Measurements from ENCODE around the gene P2RY8. TPM values are rescaled to one million over a fixed set of nuclear protein-coding genes. Genes with fewer than 3 reads are reported as not detected.
"Not testable (repeated sequence)": the region's sequence is repeated elsewhere in the genome, so short reads cannot be mapped to it uniquely, and the experiment has no call there.

Gene P2RY8
- total RNA-seq, 2 donors from 2014 or later = 131 to 141 TPM

GRCh38 chrX:1496076-1496475, 40.9 kb downstream of the P2RY8 start:
- Mint-ChIP-seq H3K27me3 (no peaks in the 10 kb centered on the region), H3K4me1 (peaks cover 15% of the 10 kb centered on the region), H3K36me3 (ENCODE audit: low read depth) (peaks cover 5% of the 10 kb centered on the region), H3K4me3 (no peak overlapping the region), H3K27ac (peak overlapping the region; percentile 72)
- no peaks in the 10 kb centered on the region for H3K9me3 ChIP-seq (ENCODE audit: control insufficient read depth, low read length, poor library complexity, severe bottlenecking)
- ATAC-seq (no peak), DNase-seq (no peak)

GRCh38 chrX:1493877-1494510, 43.0 kb downstream of the P2RY8 start:
- no peaks in the 10 kb centered on the region for H3K9me3 ChIP-seq (ENCODE audit: control insufficient read depth, low read length, poor library complexity, severe bottlenecking)
- H3K27me3 Mint-ChIP-seq = no peaks in the 10 kb centered on the region
- DNase-seq = no peak
- H3K36me3 Mint-ChIP-seq (ENCODE audit: low read depth) = peaks cover 5% of the 10 kb centered on the region
- peak overlapping the region; percentile 72 for H3K27ac Mint-ChIP-seq
- ATAC-seq = peak; percentile 60
- H3K4me1 Mint-ChIP-seq = peaks cover 15% of the 10 kb centered on the region
- no peak overlapping the region for H3K4me3 Mint-ChIP-seq

DNA sequence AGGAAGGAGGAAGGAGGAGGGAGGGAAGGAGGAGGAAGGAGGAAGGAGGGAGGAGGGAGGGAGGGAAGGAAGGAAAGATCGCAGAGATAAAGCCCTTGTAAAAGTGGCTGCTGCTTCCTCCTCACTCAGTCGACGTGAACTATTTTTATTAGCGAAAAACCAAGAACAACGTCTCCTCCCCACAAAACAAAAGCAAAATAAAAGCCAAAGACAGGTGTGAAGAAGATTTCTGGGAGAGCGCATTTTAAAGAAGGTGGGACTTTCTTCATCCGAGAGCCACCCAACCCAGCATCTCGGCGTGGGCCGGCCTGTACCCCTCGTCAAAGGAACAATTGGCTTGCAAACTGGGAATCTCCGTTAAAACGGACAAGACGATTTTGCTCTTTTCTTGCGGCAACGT, 43.6 kb downstream of the P2RY8 start:
- Mint-ChIP-seq H3K27ac (peak overlapping the region; percentile 49), H3K27me3 (no peaks in the 10 kb centered on the region), H3K36me3 (ENCODE audit: low read depth) (peaks cover 5% of the 10 kb centered on the region), H3K4me1 (peaks cover 17% of the 10 kb centered on the region), H3K4me3 (peak overlapping the region; percentile 61)
- no peak for DNase-seq
- peak; percentile 6 for ATAC-seq
- H3K9me3 ChIP-seq (ENCODE audit: control insufficient read depth, low read length, poor library complexity, severe bottlenecking) = no peaks in the 10 kb centered on the region

GRCh38 chrX:1492421-1493012, 44.5 kb downstream of the P2RY8 start:
- ATAC-seq = no peak
- peaks cover 6% of the 10 kb centered on the region for H3K36me3 Mint-ChIP-seq (ENCODE audit: low read depth)
- H3K4me1 Mint-ChIP-seq = peaks cover 17% of the 10 kb centered on the region
- H3K4me3 Mint-ChIP-seq = peak overlapping the region; percentile 61
- H3K27me3 Mint-ChIP-seq = no peaks in the 10 kb centered on the region
- no peak for DNase-seq
- no peaks in the 10 kb centered on the region for H3K9me3 ChIP-seq (ENCODE audit: control insufficient read depth, low read length, poor library complexity, severe bottlenecking)
- peak overlapping the region; percentile 49 for H3K27ac Mint-ChIP-seq

- peak; percentile 75 for ATAC-seq
- peak overlapping the region; percentile 49 for H3K27ac Mint-ChIP-seq
- peaks cover 21% of the 10 kb centered on the region for H3K4me1 Mint-ChIP-seq
- H3K36me3 Mint-ChIP-seq (ENCODE audit: low read depth) = peaks cover 10% of the 10 kb centered on the region
- no peaks in the 10 kb centered on the region for H3K9me3 ChIP-seq (ENCODE audit: control insufficient read depth, low read length, poor library complexity, severe bottlenecking)
- DNase-seq = no peak
- no peaks in the 10 kb centered on the region for H3K27me3 Mint-ChIP-seq
- H3K4me3 Mint-ChIP-seq = peak overlapping the region; percentile 59
These were observed 45.1 kb downstream of the P2RY8 start for GRCh38 chrX:1491851-1492349.

DNA sequence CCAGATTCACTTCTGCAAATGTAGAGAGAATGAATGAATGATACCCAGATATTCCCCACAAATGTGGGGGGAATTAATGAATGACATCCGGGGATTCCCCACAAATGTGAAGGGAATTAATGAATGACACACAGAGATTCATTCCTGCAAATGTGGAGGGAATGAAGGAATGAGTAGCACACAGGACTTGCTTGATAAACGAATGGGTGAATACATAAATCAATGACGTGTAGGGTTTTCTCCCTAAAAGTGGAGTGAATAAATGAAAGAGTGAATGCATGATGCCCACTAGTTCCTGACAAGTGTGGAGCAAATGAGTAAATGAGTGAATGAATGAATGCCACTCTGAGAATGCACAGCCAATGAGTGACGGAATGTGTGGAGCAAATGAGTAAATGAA, 45.7 kb downstream of the P2RY8 start:
- not testable (repeated sequence) for H3K4me3 Mint-ChIP-seq; H3K27ac Mint-ChIP-seq; ATAC-seq; DNase-seq; H3K9me3 ChIP-seq (ENCODE audit: control insufficient read depth, low read length, poor library complexity, severe bottlenecking); H3K36me3 Mint-ChIP-seq (ENCODE audit: low read depth); H3K27me3 Mint-ChIP-seq
- peaks cover 16% of the 10 kb centered on the region for H3K4me1 Mint-ChIP-seq

- not testable (repeated sequence) for H3K27me3 Mint-ChIP-seq; H3K4me3 Mint-ChIP-seq; DNase-seq; H3K27ac Mint-ChIP-seq; H3K36me3 Mint-ChIP-seq (ENCODE audit: low read depth); H3K9me3 ChIP-seq (ENCODE audit: control insufficient read depth, low read length, poor library complexity, severe bottlenecking); ATAC-seq
- peaks cover 16% of the 10 kb centered on the region for H3K4me1 Mint-ChIP-seq
These were observed 46.3 kb downstream of the P2RY8 start for GRCh38 chrX:1490723-1491122.

GRCh38 chrX:1489354-1489753, 47.6 kb downstream of the P2RY8 start:
- Mint-ChIP-seq H3K4me3 (peak overlapping the region; percentile 52), H3K4me1 (peaks cover 12% of the 10 kb centered on the region)
- not testable (repeated sequence) for H3K27me3 Mint-ChIP-seq; H3K36me3 Mint-ChIP-seq (ENCODE audit: low read depth); H3K27ac Mint-ChIP-seq; H3K9me3 ChIP-seq (ENCODE audit: control insufficient read depth, low read length, poor library complexity, severe bottlenecking); DNase-seq; ATAC-seq

DNA sequence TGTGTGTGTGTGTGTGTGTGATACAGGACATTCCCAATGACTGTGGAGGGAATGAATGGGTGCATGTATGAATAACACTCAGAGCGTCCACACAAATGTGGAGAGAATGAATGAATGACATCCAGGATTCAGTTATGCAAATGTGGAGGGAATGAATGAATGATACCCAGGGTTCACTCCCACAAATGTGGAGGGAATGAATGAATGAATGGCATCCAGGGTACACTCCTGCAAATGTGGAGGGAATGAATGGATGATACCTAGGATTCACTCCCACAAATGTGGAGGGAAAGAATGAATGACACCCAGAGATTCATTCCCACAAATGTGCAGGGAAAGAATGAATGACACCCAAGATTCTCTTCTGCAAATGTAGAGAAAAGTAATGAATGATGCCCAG, 48.2 kb downstream of the P2RY8 start:
- H3K27me3 Mint-ChIP-seq = no peaks in the 10 kb centered on the region
- ATAC-seq (no peak), DNase-seq (no peak)
- peaks cover 10% of the 10 kb centered on the region for H3K36me3 Mint-ChIP-seq (ENCODE audit: low read depth)
- H3K9me3 ChIP-seq (ENCODE audit: control insufficient read depth, low read length, poor library complexity, severe bottlenecking) = no peaks in the 10 kb centered on the region
- H3K4me3 Mint-ChIP-seq = no peak overlapping the region
- peaks cover 12% of the 10 kb centered on the region for H3K4me1 Mint-ChIP-seq
- peak overlapping the region; percentile 78 for H3K27ac Mint-ChIP-seq

- peaks cover 9% of the 10 kb centered on the region for H3K4me1 Mint-ChIP-seq
- ATAC-seq (no peak), DNase-seq (no peak)
- H3K4me3 Mint-ChIP-seq = no peak overlapping the region
- H3K27ac Mint-ChIP-seq = peak overlapping the region; percentile 78
- H3K27me3 Mint-ChIP-seq = no peaks in the 10 kb centered on the region
- H3K9me3 ChIP-seq (ENCODE audit: control insufficient read depth, low read length, poor library complexity, severe bottlenecking) = no peaks in the 10 kb centered on the region
- peaks cover 10% of the 10 kb centered on the region for H3K36me3 Mint-ChIP-seq (ENCODE audit: low read depth)
These were observed 48.8 kb downstream of the P2RY8 start for GRCh38 chrX:1488141-1488540.

DNA sequence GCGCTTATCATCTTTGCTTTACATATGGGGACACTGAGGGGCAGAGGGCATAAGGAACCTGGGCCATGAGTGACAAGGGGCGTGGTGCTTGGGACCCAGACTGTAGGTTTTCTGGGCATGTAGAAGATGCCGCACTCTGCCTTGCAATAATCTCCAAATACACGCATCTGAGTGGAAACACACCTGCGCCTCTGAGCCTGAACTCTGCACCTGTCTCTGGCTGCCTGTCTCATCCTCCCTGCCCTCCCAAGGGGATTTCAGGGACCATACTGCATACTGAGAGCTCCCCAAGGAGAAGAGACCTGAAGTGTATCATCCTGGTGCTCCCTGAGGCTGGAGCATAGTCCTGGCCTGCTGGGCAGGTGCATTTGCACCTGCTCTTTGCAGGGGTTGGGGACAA, 49.6 kb downstream of the P2RY8 start:
- H3K9me3 ChIP-seq (ENCODE audit: control insufficient read depth, low read length, poor library complexity, severe bottlenecking) = no peaks in the 10 kb centered on the region
- H3K4me1 Mint-ChIP-seq = peaks cover 9% of the 10 kb centered on the region
- H3K4me3 Mint-ChIP-seq = peak overlapping the region; percentile 33
- H3K36me3 Mint-ChIP-seq (ENCODE audit: low read depth) = peaks cover 10% of the 10 kb centered on the region
- ATAC-seq (no peak), DNase-seq (no peak)
- H3K27me3 Mint-ChIP-seq = no peaks in the 10 kb centered on the region
- H3K27ac Mint-ChIP-seq = peak overlapping the region; percentile 78

GRCh38 chrX:1486749-1487361, 50.1 kb downstream of the P2RY8 start:
- ATAC-seq (no peak), DNase-seq (no peak)
- no peaks in the 10 kb centered on the region for H3K9me3 ChIP-seq (ENCODE audit: control insufficient read depth, low read length, poor library complexity, severe bottlenecking)
- peak overlapping the region; percentile 33 for H3K4me3 Mint-ChIP-seq
- peak overlapping the region; percentile 78 for H3K27ac Mint-ChIP-seq
- H3K36me3 Mint-ChIP-seq (ENCODE audit: low read depth) = peaks cover 10% of the 10 kb centered on the region
- H3K27me3 Mint-ChIP-seq = no peaks in the 10 kb centered on the region
- H3K4me1 Mint-ChIP-seq = peaks cover 14% of the 10 kb centered on the region

DNA sequence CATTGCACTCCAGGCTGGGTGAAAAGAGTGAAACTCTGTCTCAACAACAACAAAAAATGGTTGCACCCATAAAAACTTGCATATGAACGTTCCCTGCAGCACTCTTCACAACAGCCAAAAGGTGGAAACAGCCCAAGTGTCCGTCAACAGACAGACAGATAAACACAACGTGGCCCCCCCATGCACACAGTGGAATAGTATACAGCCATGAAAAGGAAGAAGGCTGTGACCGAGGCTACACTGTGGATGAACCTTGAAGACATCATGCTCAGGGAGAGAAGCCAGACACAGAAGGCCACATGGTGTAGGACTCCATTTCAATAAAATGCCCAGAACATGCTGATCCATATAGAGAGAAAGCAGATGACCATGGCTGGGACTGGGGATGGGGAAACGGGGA, 50.8 kb downstream of the P2RY8 start:
- ATAC-seq (no peak), DNase-seq (no peak)
- H3K27ac Mint-ChIP-seq = peak overlapping the region; percentile 57
- H3K4me1 Mint-ChIP-seq = peaks cover 18% of the 10 kb centered on the region
- H3K9me3 ChIP-seq (ENCODE audit: control insufficient read depth, low read length, poor library complexity, severe bottlenecking) = no peaks in the 10 kb centered on the region
- H3K27me3 Mint-ChIP-seq = no peaks in the 10 kb centered on the region
- no peak overlapping the region for H3K4me3 Mint-ChIP-seq
- H3K36me3 Mint-ChIP-seq (ENCODE audit: low read depth) = peaks cover 5% of the 10 kb centered on the region
